ENCODE results near the gene MVK.

- TF ChIP-seq, protein P1, sequence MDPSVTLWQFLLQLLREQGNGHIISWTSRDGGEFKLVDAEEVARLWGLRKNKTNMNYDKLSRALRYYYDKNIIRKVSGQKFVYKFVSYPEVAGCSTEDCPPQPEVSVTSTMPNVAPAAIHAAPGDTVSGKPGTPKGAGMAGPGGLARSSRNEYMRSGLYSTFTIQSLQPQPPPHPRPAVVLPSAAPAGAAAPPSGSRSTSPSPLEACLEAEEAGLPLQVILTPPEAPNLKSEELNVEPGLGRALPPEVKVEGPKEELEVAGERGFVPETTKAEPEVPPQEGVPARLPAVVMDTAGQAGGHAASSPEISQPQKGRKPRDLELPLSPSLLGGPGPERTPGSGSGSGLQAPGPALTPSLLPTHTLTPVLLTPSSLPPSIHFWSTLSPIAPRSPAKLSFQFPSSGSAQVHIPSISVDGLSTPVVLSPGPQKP (IDR thresholded peaks at IDR 0.05; ENCODE audit: borderline replicate concordance, low read depth, low read length) = no peak
- no peak for TF ChIP-seq CTCF (conservative IDR thresholded peaks at IDR 0.05; ENCODE audit: low read depth, low read length)
- no peak for TF ChIP-seq MAFK (IDR thresholded peaks at IDR 0.05; ENCODE audit: low read depth, low read length)
- 0 out of 2 replicates have a peak, but pooled peaks have one; percentile 16 for TF ChIP-seq CEBPB (IDR thresholded peaks at IDR 0.05; ENCODE audit: low read depth, low read length)
- TF ChIP-seq SMC3 (IDR thresholded peaks at IDR 0.05; ENCODE audit: low read depth, low read length) = no peak
- no peak for TF ChIP-seq POLR2A (IDR thresholded peaks at IDR 0.05; ENCODE audit: low read depth, low read length)
- TF ChIP-seq MXI1 (IDR thresholded peaks at IDR 0.05; ENCODE audit: borderline replicate concordance, low read depth, low read length) = no peak
- TF ChIP-seq USF2 (IDR thresholded peaks at IDR 0.05; ENCODE audit: low read depth, low read length) = no peak
Observed at GRCh38 chr12:109539508-109539907, 34.1 kb upstream of the MVK start.
